GM19324 (cell line): ENCODE measurements around the gene TXNDC11.

Source experiments
- ATAC-seq: cut with Tn5 transposase; IDR thresholded peaks from one replicate; pipeline ENCODE4 v1.9.1; 2021; ENCODE audit warnings: mild to moderate bottlenecking, moderate library complexity; ENCODE audit not compliant: unreplicated experiment, low FRiP score

The TXNDC11 gene

DNA sequence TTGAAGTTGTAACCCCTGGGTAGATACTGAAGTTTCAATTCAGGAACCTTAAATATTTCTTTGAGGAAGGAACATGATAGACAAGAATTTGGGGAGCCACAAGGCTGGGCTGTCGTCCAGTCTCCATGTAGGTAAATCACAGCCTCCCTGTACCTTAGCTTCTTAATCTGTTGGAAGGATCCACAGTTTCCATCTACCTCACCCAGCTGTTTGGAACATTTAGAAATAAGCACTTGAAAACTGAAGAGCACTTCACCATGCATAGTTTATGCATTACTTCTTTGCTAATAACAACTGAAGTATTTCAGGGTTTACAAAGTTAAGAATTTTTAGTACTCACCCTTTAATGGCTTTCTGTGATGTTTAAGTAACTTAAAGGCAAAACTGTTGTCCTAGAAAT, 17.2 kb downstream of the TXNDC11 start:
- ATAC-seq, result no peak

DNA sequence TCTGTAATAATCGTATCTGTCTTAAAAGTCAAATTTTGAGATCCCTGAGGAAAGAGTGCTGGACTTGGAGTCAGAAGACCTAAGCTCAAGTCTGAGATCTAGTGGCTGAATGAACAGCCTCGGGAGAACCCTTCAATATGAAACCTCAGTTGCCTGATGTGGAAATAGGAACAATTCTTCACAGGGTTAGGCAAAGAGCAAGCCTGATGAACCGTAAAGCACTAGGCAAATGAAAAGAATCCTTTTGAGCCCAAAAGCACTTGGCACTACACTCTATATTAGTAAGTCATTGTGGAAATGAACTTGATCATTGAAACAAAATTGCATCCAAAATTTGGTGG, 20.2 kb downstream of the TXNDC11 start:
- no peak for ATAC-seq

DNA sequence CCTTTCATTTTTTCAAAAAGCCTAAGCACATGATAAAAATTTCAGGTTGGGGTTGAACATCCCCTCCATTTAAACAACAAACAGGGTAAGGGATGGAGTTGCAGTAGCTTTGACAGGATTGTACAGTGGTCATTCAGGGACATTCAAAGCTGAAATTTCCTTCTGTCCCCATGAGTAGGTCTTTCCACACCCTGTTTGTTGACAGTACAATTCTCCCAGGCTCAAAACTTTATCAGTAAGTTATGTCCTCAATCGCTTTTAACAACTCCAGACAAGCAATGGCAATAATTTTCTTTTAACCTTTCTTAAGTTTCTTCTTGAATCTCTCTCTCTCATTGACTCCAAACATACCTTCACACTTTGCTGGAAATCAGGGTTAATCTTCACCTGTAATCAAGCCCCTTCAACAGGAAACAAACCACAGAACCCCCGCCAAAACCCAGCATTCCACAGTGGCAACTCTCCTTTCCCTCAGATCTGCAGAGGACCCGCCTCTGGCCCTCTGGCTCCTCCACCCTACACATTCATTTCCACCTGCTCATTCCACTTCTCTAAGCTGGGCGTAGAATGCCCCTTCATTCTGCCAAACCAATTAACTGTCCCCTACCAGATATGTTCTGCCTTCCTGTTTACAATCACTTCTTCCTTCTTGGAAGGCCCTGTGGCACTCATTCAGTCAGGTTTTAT, 20.7 kb downstream of the TXNDC11 start:
- no peak for ATAC-seq

GRCh38 chr16:11719762-11720161, 22.9 kb downstream of the TXNDC11 start:
- no peak for ATAC-seq

DNA sequence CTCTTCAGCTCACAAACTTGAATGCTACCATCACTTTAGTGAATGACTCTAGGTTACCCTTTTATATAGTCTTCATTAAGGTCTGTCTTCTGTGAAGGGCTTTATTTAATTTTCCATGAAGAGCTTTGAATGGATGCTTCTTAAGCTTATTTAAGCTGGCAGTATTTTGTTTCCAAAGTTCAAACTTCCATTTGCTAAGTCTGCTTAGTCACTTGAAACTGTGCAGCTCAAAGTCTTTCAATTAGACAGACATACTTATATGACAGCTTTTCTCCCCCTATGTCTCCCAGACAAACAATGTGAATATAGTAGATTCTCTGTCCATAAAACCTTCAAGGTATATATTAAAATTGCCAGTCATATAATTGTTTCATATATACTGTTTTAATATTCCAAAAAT, 23.5 kb downstream of the TXNDC11 start:
- no peak for ATAC-seq

DNA sequence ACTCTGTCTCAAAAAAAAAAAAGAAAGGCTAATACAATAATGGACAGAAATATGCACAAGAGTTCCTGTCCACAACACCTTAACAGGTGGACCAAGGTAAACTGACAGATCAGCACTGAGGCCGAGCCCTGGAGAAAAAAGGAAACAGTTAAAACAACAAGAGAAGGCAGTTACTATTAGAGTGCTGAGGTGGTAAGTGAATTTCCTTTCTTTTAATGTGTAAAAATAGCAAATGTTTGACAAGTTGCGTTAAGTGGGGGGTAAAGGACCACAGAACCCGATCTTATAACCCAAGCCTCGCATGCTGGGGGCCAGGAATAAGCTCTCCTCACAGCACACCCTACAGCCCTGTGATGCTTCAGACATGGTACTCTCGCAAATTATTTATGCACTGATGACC, 24.8 kb downstream of the TXNDC11 start:
- no peak for ATAC-seq

DNA sequence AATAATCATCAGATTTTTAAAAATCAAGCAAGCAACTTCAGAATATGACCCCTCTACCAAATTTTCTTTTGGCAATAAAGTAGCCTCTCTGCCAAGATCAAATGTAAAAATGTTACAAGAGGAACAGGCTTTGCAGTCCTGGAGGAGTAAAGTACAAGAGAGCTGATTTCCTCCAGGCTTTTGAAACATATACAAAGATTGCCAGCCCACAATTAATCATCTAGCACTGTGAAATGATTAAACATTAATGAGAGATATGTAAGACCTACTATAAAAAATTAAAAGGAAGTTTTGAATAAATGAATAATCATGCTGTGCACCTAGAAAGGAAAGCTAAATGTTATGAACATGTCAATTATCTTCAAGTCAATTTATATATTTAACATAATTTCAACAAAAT, 26.3 kb downstream of the TXNDC11 start:
- no peak for ATAC-seq

GRCh38 chr16:11715246-11715947, 27.3 kb downstream of the TXNDC11 start:
- no peak for ATAC-seq

GRCh38 chr16:11712122-11712521, 30.5 kb downstream of the TXNDC11 start:
- no peak for ATAC-seq

DNA sequence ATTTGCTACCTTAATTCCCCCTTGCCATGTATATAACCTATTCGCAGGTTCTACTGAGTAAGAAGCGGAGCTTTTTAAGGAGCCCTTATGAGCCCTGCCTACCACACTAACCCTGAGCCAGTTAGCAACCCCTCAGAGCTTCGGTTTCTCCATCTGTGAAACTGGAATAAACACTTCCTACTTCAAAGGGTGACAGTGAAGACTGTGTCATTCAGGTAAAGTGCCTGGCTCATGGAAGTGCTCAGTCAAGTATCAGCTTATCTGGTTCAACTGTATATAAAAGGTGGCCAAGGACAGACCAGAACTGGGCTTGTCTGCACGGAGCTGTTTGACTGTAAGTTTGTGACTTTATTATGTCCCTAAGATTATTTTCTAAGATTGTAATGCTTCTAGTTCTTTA, 31.0 kb downstream of the TXNDC11 start:
- no peak for ATAC-seq

GRCh38 chr16:11708421-11708820, 34.2 kb downstream of the TXNDC11 start:
- no peak for ATAC-seq

- no peak for ATAC-seq
These were observed 34.9 kb downstream of the TXNDC11 start for GRCh38 chr16:11707679-11708197.

DNA sequence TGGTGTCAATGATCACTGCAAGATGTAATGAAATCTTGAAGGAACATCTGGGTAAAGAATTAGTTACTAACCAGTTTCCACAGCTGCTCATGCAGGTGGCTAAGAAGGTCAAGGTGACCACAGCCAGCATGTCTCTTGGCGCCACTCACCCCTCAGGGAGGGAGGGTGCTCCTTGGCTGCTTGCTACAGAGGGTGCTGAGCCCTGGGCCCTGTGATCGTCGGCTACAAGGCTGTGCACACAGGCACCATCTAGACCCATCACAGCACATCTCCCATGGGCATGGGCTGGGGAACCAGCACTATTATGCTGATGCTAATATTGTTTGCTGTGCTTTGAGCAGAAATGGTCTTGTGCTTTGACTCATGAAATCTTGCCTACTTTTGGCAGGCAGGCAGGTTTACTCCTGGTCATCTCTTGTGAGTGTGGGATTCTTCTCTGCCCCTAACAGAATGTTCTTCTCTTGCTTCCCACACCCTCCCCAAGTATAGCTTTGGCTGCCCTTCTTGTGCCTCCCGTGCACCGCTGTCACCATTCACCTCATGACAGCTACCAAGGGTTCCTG, 36.4 kb downstream of the TXNDC11 start:
- ATAC-seq, result no peak

GRCh38 chr16:11705311-11706025, 37.2 kb downstream of the TXNDC11 start:
- ATAC-seq, result no peak

GRCh38 chr16:11700264-11701029, 42.2 kb downstream of the TXNDC11 start:
- ATAC-seq, result no peak

GRCh38 chr16:11699234-11699894, 43.3 kb downstream of the TXNDC11 start:
- ATAC-seq, result no peak

GRCh38 chr16:11698271-11698689, 44.4 kb downstream of the TXNDC11 start:
- ATAC-seq, result no peak

- ATAC-seq, result no peak
These were observed 45.3 kb downstream of the TXNDC11 start for GRCh38 chr16:11697319-11697718.

DNA sequence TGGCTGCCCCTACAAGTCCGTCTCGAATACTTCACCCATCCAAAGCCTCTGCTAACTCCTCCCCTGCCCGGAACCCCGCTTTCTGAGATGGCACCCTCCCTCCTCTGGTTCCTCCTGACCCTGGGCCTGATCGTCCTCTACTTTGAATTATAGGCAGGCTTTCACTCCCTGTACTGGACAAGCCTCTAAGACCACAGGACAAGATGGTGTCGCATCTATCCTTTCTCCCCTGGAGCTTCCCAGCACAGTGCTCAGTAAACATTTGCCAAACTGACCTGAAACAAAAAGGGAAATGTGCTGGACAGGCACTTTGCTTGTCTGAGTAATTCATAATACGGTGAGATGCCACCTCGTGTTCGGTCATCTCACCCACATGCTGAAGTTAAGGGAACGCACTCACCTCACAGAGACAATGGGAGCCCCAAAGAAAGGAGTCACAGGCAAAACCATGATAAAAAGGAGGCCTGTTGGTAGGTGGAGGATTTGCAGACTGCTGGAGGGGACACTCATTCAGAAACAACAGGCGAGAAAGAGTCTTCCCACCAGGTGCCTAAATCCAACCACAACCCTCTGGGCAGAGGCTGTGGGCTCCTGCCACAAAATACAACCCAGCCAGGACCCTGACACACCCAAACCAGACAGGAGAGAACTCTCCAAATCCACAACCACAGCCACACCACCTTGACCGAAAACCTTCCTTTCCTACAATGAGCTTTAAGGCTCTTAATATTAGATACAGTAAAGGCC, 46.2 kb downstream of the TXNDC11 start:
- no peak for ATAC-seq
